AG09319 (cell line): ENCODE data around the gene KLHL3.

Experiments
- DNase-seq: peaks from one replicate; pipeline ENCODE4 v3.0.0-alpha.2; 2010; ENCODE audit warnings: low read depth; ENCODE audit errors: extremely low read depth
- CTCF ChIP-seq: IDR thresholded peaks from 2 replicates; pipeline ENCODE4 v1.5.1; 2011; ENCODE audit warnings: low read depth, mild to moderate bottlenecking, inconsistent platforms, low read length, moderate library complexity

The KLHL3 gene

DNA sequence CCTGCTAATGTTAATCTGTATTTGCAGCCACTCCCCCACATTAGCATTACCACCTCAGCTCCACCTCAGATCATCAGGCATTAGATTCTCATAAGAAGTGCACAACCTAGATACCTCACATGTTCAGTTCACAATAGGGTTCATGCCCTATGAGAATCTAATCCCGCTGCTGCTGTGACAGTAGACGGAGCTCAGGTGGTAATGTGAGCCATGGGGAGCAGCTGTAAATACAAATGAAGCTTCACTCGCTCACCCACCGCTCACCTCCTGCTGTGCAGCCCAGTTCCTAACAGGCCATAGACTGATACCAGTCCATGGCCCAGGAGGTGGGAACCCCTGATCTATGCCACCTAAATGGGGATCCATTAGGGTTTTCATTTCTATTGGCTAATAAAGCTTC, 24.4 kb upstream of the KLHL3 start:
- TF ChIP-seq CTCF = no peak
- DNase-seq = no peak

DNA sequence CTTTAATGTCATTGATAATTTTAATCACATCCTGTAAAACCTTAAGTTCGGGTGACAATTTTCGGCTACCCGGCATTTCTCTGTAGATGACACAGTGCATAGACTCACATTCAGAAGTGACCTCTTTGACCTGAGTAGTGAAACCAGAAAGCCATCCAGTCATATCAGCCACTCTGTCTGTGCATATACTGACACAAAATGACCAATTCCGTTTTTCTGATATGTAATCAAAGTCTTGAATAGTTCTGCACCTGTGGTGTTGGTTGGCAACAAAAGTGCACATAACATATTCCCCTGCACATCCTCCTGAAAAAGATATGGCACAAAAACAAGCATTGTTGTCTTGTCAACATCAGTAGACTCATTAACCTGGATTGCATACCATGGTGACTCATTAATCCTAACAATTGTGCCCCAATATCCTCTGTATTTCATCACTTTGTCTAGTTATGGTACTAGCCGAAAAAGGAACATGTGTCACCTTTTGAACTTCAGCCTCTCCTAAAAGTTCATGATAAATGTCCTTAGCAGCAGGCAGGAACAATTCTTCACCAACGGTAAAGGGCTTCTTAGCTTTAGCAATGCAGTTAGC, 22.9 kb upstream of the KLHL3 start:
- no peak for DNase-seq

DNA sequence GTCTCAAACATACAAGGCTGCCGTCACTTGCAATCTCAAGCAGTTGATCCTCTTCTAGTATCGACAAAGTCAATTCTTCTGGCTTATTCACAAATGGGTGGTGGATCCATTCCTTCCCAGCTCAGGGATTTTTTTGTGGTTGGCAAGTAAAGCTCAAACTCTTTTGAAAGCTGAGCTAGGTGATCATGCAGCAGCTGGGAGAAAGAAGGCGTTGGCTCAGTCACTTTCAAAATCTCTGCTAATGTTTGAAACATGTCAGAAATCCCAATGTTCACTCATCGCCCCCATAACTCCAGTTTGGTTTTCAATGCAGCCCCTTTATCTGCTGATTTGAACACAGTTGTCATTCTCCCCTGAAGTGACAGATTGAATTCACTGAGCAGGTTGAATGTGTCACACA, 22.2 kb upstream of the KLHL3 start:
- no peak for DNase-seq
- no peak for TF ChIP-seq CTCF

More for the DNA sequence above, 22.9 kb upstream of the KLHL3 start:
- TF ChIP-seq CTCF = no peak

GRCh38 chr5:137757634-137758033, 21.7 kb upstream of the KLHL3 start:
- no peak for TF ChIP-seq CTCF
- DNase-seq = no peak

DNA sequence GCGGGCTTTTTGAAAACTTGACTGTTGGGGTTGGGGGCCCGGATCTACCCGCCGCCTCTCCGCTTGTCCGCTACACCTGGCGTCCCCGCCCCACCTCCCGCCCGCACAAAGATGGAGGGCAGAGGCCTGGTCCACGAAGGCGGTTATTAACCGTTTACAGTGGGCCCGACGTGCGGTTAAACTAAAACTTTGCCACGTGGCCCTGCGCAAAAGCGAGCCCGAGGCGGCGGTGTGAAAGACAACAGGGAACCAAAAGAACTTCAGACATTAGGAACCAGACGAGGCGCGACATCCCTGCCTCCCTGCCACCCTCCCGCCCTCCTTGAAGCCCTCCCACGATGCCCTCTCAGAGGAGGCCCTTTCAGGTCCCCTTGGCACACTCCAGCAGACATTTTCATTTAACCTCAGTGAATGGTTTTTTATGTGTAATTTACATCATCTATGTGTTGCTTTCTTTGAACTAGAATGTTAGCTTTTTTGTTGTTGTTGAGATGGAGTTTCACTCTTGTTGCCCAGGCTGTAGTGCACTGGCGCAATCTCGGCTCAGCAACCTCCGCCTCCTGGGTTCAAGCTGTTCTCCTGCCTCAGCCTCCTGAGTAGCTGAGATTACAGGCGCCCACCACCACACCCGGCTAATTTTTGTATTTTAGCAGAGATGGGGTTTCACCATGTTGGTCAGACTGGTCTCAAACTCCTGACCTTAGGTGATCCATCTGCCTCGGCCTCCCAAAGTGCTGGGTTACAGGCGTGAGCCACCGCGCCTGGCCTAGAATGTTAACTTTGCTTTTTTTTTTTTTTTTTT, 19.3 kb upstream of the KLHL3 start:
- no peak for DNase-seq
- TF ChIP-seq CTCF = no peak

GRCh38 chr5:137754188-137754960, 18.5 kb upstream of the KLHL3 start, which contains the start of gene HNRNPA0:
Gene HNRNPA0, minus strand, starts transcription at chr5:137754363. Its CDS starts 297 bp downstream, at chr5:137754066.
- no peak for TF ChIP-seq CTCF

DNA sequence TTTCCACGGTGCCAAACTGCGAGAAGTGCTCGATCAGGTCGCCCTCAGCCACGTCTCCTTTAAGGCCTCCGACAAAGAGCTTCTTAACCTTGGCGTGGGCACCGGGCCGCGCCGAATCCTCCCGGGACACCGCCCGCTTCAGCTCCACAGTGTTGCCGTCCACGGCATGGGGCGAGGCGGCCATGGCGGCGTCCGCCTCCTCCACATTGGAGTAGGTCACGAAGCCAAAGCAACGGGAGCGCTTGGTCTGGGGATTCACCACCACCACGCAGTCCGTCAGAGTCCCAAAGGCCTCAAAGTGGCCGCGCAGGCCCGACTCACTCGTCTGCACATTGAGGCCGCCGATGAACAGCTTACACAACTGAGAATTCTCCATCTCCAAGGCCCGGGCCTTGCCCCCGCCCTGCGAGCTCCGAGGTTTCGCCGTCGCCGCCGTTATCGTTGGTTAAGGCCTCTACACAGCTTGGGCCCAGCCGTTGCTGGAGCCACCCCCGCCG, 17.9 kb upstream of the KLHL3 start:
- DNase-seq = no peak
- TF ChIP-seq CTCF = no peak

More at GRCh38 chr5:137754188-137754960, 18.5 kb upstream of the KLHL3 start, which contains the start of gene HNRNPA0:
- peak; percentile 94 for DNase-seq
